ENCODE measurements around the gene CERK.
"Not testable (repeated sequence)": the region's sequence is repeated elsewhere in the genome, so short reads cannot be mapped to it uniquely, and the experiment has no call there.

CERK gene

GRCh38 chr22:46654426-46654825 lies 83.6 kb downstream of the CERK start:
- Histone ChIP-seq H3K27ac (ENCODE audit: low read length) (no peak overlapping the region), H3K9ac (ENCODE audit: low read depth, low read length) (no peak overlapping the region), H3K4me3 (ENCODE audit: low read length) (no peak overlapping the region), H3K27me3 (ENCODE audit: insufficient read depth, low read length) (no peaks in the 10 kb centered on the region), H3K4me1 (ENCODE audit: insufficient read depth, low read length) (no peaks in the 10 kb centered on the region), H3K36me3 (ENCODE audit: insufficient read depth, low read depth, low read length) (no peaks in the 10 kb centered on the region), H3K9me3 (ENCODE audit: insufficient read depth, low read depth, low read length) (no peaks in the 10 kb centered on the region)

- no peaks in the 10 kb centered on the region for H3K4me1 ChIP-seq (ENCODE audit: insufficient read depth, low read length)
- H3K4me3 ChIP-seq (ENCODE audit: low read length): no peak overlapping the region
- H3K9ac ChIP-seq (ENCODE audit: low read depth, low read length): no peak overlapping the region
Observed at GRCh38 chr22:46653596-46653995, 84.5 kb downstream of the CERK start.

GRCh38 chr22:46652847-46653331 lies 85.2 kb downstream of the CERK start:
- Histone ChIP-seq H3K9me3 (ENCODE audit: insufficient read depth, low read depth, low read length) (no peaks in the 10 kb centered on the region), H3K36me3 (ENCODE audit: insufficient read depth, low read depth, low read length) (no peaks in the 10 kb centered on the region), H3K27me3 (ENCODE audit: insufficient read depth, low read length) (no peaks in the 10 kb centered on the region), H3K9ac (ENCODE audit: low read depth, low read length) (no peak overlapping the region), H3K4me3 (ENCODE audit: low read length) (no peak overlapping the region), H3K27ac (ENCODE audit: low read length) (no peak overlapping the region), H3K4me1 (ENCODE audit: insufficient read depth, low read length) (no peaks in the 10 kb centered on the region)

More at GRCh38 chr22:46653596-46653995, 84.5 kb downstream of the CERK start:
- no peaks in the 10 kb centered on the region for H3K36me3 ChIP-seq (ENCODE audit: insufficient read depth, low read depth, low read length)
- no peaks in the 10 kb centered on the region for H3K9me3 ChIP-seq (ENCODE audit: insufficient read depth, low read depth, low read length)
- no peaks in the 10 kb centered on the region for H3K27me3 ChIP-seq (ENCODE audit: insufficient read depth, low read length)
- H3K27ac ChIP-seq (ENCODE audit: low read length): no peak overlapping the region

- Histone ChIP-seq H3K27ac (ENCODE audit: low read length) (no peak overlapping the region), H3K4me1 (ENCODE audit: insufficient read depth, low read length) (no peaks in the 10 kb centered on the region), H3K9me3 (ENCODE audit: insufficient read depth, low read depth, low read length) (no peaks in the 10 kb centered on the region), H3K4me3 (ENCODE audit: low read length) (no peak overlapping the region), H3K27me3 (ENCODE audit: insufficient read depth, low read length) (no peaks in the 10 kb centered on the region), H3K36me3 (ENCODE audit: insufficient read depth, low read depth, low read length) (no peaks in the 10 kb centered on the region), H3K9ac (ENCODE audit: low read depth, low read length) (no peak overlapping the region)
Observed at GRCh38 chr22:46652081-46652846, 85.8 kb downstream of the CERK start.

GRCh38 chr22:46651316-46651715 lies 86.7 kb downstream of the CERK start:
- Histone ChIP-seq H3K9me3 (ENCODE audit: insufficient read depth, low read depth, low read length) (no peaks in the 10 kb centered on the region), H3K9ac (ENCODE audit: low read depth, low read length) (no peak overlapping the region), H3K27me3 (ENCODE audit: insufficient read depth, low read length) (no peaks in the 10 kb centered on the region), H3K4me3 (ENCODE audit: low read length) (no peak overlapping the region), H3K4me1 (ENCODE audit: insufficient read depth, low read length) (no peaks in the 10 kb centered on the region), H3K27ac (ENCODE audit: low read length) (no peak overlapping the region), H3K36me3 (ENCODE audit: insufficient read depth, low read depth, low read length) (no peaks in the 10 kb centered on the region)

- Histone ChIP-seq H3K9ac (ENCODE audit: low read depth, low read length) (no peak overlapping the region), H3K27ac (ENCODE audit: low read length) (no peak overlapping the region), H3K36me3 (ENCODE audit: insufficient read depth, low read depth, low read length) (no peaks in the 10 kb centered on the region), H3K4me1 (ENCODE audit: insufficient read depth, low read length) (no peaks in the 10 kb centered on the region), H3K27me3 (ENCODE audit: insufficient read depth, low read length) (no peaks in the 10 kb centered on the region), H3K4me3 (ENCODE audit: low read length) (no peak overlapping the region), H3K9me3 (ENCODE audit: insufficient read depth, low read depth, low read length) (no peaks in the 10 kb centered on the region)
Observed at GRCh38 chr22:46650078-46650810, 87.8 kb downstream of the CERK start.

- H3K27ac ChIP-seq (ENCODE audit: low read length): no peak overlapping the region
Observed at GRCh38 chr22:46649141-46650077, 88.6 kb downstream of the CERK start.

GRCh38 chr22:46648225-46648820 lies 89.7 kb downstream of the CERK start:
- H3K36me3 ChIP-seq (ENCODE audit: insufficient read depth, low read depth, low read length); H3K27ac ChIP-seq (ENCODE audit: low read length); H3K4me1 ChIP-seq (ENCODE audit: insufficient read depth, low read length); H3K9me3 ChIP-seq (ENCODE audit: insufficient read depth, low read depth, low read length); H3K9ac ChIP-seq (ENCODE audit: low read depth, low read length); H3K4me3 ChIP-seq (ENCODE audit: low read length); H3K27me3 ChIP-seq (ENCODE audit: insufficient read depth, low read length): not testable (repeated sequence)

More at GRCh38 chr22:46649141-46650077, 88.6 kb downstream of the CERK start:
- H3K9ac ChIP-seq (ENCODE audit: low read depth, low read length): no peak overlapping the region
- no peaks in the 10 kb centered on the region for H3K9me3 ChIP-seq (ENCODE audit: insufficient read depth, low read depth, low read length)
- no peaks in the 10 kb centered on the region for H3K36me3 ChIP-seq (ENCODE audit: insufficient read depth, low read depth, low read length)
- H3K4me3 ChIP-seq (ENCODE audit: low read length): no peak overlapping the region
- H3K27me3 ChIP-seq (ENCODE audit: insufficient read depth, low read length): no peaks in the 10 kb centered on the region
- H3K4me1 ChIP-seq (ENCODE audit: insufficient read depth, low read length): no peaks in the 10 kb centered on the region

GRCh38 chr22:46646531-46647215 lies 91.4 kb downstream of the CERK start:
- Histone ChIP-seq H3K4me1 (ENCODE audit: insufficient read depth, low read length) (no peaks in the 10 kb centered on the region), H3K27ac (ENCODE audit: low read length) (no peak overlapping the region), H3K27me3 (ENCODE audit: insufficient read depth, low read length) (no peaks in the 10 kb centered on the region), H3K9me3 (ENCODE audit: insufficient read depth, low read depth, low read length) (no peaks in the 10 kb centered on the region), H3K9ac (ENCODE audit: low read depth, low read length) (no peak overlapping the region), H3K36me3 (ENCODE audit: insufficient read depth, low read depth, low read length) (no peaks in the 10 kb centered on the region), H3K4me3 (ENCODE audit: low read length) (no peak overlapping the region)

- not testable (repeated sequence) for H3K27me3 ChIP-seq (ENCODE audit: insufficient read depth, low read length); H3K4me3 ChIP-seq (ENCODE audit: low read length); H3K27ac ChIP-seq (ENCODE audit: low read length); H3K9me3 ChIP-seq (ENCODE audit: insufficient read depth, low read depth, low read length); H3K9ac ChIP-seq (ENCODE audit: low read depth, low read length); H3K36me3 ChIP-seq (ENCODE audit: insufficient read depth, low read depth, low read length); H3K4me1 ChIP-seq (ENCODE audit: insufficient read depth, low read length)
Observed at GRCh38 chr22:46642840-46643480, 95.1 kb downstream of the CERK start.

Measured in iPS-20b (cell line).